NOMO-1 treated with dmso at 0.1 percent for 144 hours (cell line): ENCODE measurements around the gene CGB1.
"Not testable (repeated sequence)": the region's sequence is repeated elsewhere in the genome, so short reads cannot be mapped to it uniquely, and the experiment has no call there.

Experiments
- DNase-seq: peaks from one replicate; lab custom pipeline; 2025; ENCODE audit not compliant: unreplicated experiment; lab: John Stamatoyannopoulos, UW

CGB1 gene

GRCh38 chr19:49058562-49058961 is 21.9 kb upstream of the CGB1 start:
- DNase-seq, result no peak

- DNase-seq, result no peak
Observed at GRCh38 chr19:49057636-49058234, 21.0 kb upstream of the CGB1 start, which contains the start of gene CGB7. Gene CGB7 (minus strand): TSS chr19:49057749. CDS start chr19:49055375, 2,374 bp downstream.

- DNase-seq, result not testable (repeated sequence)
Observed at GRCh38 chr19:49056902-49057596, 20.4 kb upstream of the CGB1 start.

GRCh38 chr19:49056101-49056901 is 19.6 kb upstream of the CGB1 start:
- DNase-seq, result no peak

GRCh38 chr19:49050376-49051033 is 13.8 kb upstream of the CGB1 start:
- not testable (repeated sequence) for DNase-seq

- not testable (repeated sequence) for DNase-seq
Observed at GRCh38 chr19:49049834-49050233, 13.1 kb upstream of the CGB1 start.

GRCh38 chr19:49049011-49049410 is 12.3 kb upstream of the CGB1 start, which contains the start of gene CGB8:
Gene CGB8 (minus strand): TSS chr19:49049111. CDS start chr19:49048739, 372 bp downstream.
- not testable (repeated sequence) for DNase-seq

GRCh38 chr19:49043548-49043947 is 6.9 kb upstream of the CGB1 start, which contains the start of gene CGB5:
Gene CGB5 (plus strand): TSS chr19:49043848. CDS start chr19:49044210, 362 bp downstream.
- DNase-seq, result not testable (repeated sequence)

GRCh38 chr19:49042666-49043065 is 6.0 kb upstream of the CGB1 start:
- DNase-seq, result not testable (repeated sequence)

- DNase-seq, result no peak
Observed at GRCh38 chr19:49042177-49042576, 5.5 kb upstream of the CGB1 start.

GRCh38 chr19:49039736-49040135 is 3.0 kb upstream of the CGB1 start:
- DNase-seq, result not testable (repeated sequence)

- not testable (repeated sequence) for DNase-seq
Observed at GRCh38 chr19:49038557-49039276, 2.0 kb upstream of the CGB1 start.

- DNase-seq, result not testable (repeated sequence)
Observed at GRCh38 chr19:49038111-49038510, 1.4 kb upstream of the CGB1 start.

GRCh38 chr19:49031642-49032301 is 4.9 kb downstream of the CGB1 start, which contains the start of gene CGB2:
Gene CGB2 (plus strand): TSS chr19:49031890. CDS start chr19:49032096, 206 bp downstream.
- not testable (repeated sequence) for DNase-seq

GRCh38 chr19:49030323-49030722 is 6.4 kb downstream of the CGB1 start:
- DNase-seq, result not testable (repeated sequence)

- not testable (repeated sequence) for DNase-seq
Observed at GRCh38 chr19:49029749-49030148, 6.9 kb downstream of the CGB1 start.

- not testable (repeated sequence) for DNase-seq
Observed at GRCh38 chr19:49028686-49029085, 8.0 kb downstream of the CGB1 start.

- DNase-seq, result not testable (repeated sequence)
Observed at GRCh38 chr19:49025599-49025998, 11.1 kb downstream of the CGB1 start.

GRCh38 chr19:49025088-49025487 is 11.6 kb downstream of the CGB1 start:
- DNase-seq, result not testable (repeated sequence)
